ENCODE results near the gene CDK14. TPM values are rescaled to one million over a fixed set of nuclear protein-coding genes. Genes with fewer than 3 reads are reported as not detected.

Gene CDK14
- total RNA-seq, 1 donor: 41.0 TPM

DNA sequence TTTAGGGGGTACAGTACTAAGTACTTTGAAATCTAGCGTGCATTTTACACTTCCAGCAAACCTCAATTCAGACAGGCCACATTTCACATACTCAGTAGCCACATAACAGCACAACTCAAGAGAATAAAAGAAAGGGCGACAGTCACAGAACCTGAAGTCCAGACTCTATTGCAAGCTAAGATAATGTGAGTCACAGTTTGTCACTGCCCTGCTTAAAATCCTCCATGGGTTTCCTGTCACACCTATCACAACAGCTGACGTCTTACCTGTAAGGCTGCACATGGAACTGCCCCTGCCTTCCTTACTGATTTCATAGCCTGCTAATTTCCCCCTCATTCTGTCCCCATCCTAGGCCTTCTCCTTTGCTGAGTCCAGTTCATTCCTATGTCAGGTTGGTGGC, 16.1 kb upstream of the CDK14 start:
- TF ChIP-seq, protein P1, sequence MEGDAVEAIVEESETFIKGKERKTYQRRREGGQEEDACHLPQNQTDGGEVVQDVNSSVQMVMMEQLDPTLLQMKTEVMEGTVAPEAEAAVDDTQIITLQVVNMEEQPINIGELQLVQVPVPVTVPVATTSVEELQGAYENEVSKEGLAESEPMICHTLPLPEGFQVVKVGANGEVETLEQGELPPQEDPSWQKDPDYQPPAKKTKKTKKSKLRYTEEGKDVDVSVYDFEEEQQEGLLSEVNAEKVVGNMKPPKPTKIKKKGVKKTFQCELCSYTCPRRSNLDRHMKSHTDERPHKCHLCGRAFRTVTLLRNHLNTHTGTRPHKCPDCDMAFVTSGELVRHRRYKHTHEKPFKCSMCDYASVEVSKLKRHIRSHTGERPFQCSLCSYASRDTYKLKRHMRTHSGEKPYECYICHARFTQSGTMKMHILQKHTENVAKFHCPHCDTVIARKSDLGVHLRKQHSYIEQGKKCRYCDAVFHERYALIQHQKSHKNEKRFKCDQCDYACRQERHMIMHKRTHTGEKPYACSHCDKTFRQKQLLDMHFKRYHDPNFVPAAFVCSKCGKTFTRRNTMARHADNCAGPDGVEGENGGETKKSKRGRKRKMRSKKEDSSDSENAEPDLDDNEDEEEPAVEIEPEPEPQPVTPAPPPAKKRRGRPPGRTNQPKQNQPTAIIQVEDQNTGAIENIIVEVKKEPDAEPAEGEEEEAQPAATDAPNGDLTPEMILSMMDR (IDR thresholded peaks at IDR 0.05; ENCODE audit: insufficient read depth, low read depth, low read length): no peak
- no peak for DNase-seq (ENCODE audit: low read depth)
- H3K4me3 ChIP-seq (ENCODE audit: low read depth, low read length): no peak overlapping the region

DNA sequence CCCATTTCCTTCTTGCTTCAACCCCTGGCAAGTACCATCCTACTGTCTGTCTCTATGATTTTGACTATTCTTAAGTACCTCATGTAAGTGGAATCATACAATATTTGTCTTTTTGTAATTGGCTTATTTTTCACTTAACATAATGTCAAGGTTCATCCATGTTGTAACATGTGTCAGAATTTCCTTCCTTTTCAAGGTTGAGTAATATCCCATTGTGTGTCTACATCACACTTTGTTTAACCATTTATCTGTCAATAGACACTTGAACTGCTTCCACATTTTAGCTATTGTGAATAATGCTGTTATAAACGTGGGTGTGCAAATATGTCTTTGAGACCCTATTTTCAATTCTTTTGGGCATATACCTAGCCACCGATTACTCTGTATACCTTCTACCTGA, 14.0 kb upstream of the CDK14 start:
- TF ChIP-seq, protein P1 (IDR thresholded peaks at IDR 0.05; ENCODE audit: insufficient read depth, low read depth, low read length): no peak
- no peak overlapping the region for H3K4me3 ChIP-seq (ENCODE audit: low read depth, low read length)
- no peak for DNase-seq (ENCODE audit: low read depth)

DNA sequence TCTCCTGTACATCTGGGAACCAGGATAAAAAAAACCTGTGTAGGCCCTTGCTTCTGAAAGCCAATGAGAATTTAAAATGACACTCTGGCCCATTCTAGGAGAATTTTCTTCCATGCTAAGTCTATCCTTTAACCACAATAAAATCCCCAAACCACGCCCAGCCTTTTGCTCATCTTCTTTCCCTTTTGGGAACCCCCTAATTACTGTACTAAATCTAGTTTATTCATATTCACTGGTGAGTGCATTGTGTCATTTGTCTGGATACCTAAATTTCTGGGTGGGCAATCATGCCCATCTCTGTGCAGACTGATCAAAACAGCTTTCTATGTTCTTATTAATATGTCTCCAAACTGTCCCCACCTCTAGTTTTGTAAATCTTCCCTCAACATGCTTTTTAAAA, 11.7 kb upstream of the CDK14 start:
- no peak overlapping the region for H3K4me3 ChIP-seq (ENCODE audit: low read depth, low read length)
- no peak for DNase-seq (ENCODE audit: low read depth)
- TF ChIP-seq, protein P1 (IDR thresholded peaks at IDR 0.05; ENCODE audit: insufficient read depth, low read depth, low read length): no peak

DNA sequence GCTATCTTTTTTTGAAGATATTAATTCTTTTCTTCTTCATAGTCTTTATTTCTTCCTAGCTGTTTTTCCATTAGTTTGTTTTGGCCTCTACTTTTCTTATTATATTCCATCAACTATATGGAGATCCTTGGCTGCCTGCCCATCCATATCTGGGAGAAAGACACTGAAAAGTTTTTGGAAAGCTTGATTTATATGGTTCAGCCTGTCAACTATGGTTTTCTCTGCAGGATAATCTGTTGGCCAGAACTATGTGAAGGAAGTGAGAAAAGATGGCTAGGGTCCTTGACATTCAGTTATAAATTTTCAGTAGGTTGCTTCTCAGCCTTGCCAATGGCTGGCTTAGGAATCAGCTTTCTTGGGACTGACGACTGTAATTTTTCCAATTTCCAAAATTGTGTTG, 10.0 kb upstream of the CDK14 start:
- TF ChIP-seq, protein P1 (IDR thresholded peaks at IDR 0.05; ENCODE audit: insufficient read depth, low read depth, low read length): no peak
- no peak overlapping the region for H3K4me3 ChIP-seq (ENCODE audit: low read depth, low read length)
- DNase-seq (ENCODE audit: low read depth): no peak

DNA sequence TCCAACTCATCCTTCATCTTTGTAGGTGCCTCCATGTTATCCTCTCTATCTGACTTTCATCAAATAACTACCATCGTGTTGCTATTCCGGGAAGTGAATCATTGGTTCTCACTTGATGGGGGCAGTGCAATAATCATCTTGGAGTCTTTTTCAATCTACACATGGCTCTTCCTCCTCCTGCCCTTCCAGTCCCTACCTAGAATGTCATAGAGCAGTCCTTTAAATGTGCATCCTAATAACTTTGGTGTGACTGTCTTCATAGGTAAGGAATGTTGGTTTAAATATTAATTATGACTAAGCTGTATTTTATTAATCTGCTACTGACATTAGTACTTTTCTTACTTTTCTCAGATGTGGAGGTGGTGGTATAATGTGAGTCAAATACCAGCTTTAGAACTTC, 8.4 kb upstream of the CDK14 start:
- H3K4me3 ChIP-seq (ENCODE audit: low read depth, low read length): no peak overlapping the region
- no peak for DNase-seq (ENCODE audit: low read depth)
- TF ChIP-seq, protein P1 (IDR thresholded peaks at IDR 0.05; ENCODE audit: insufficient read depth, low read depth, low read length): no peak

DNA sequence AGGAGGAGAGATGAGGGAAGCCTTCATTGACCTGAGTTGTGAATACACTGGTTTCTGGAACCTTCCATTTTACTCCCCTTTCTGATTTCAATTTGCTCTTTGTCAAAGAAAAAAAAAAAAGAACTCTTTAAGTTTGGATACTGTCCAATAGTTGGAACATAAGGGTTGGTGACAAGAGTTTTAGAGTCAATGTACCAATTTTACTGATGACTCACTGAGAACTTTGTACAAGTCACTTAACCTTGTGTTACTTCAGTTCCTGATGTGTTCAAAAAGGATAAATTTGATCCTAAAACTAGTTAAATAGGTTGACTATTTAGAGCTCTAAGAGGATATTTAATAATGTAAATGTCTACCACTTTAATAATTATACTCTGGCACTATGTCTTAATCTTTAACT, 4.1 kb upstream of the CDK14 start:
- no peak for DNase-seq (ENCODE audit: low read depth)
- no peak overlapping the region for H3K4me3 ChIP-seq (ENCODE audit: low read depth, low read length)
- TF ChIP-seq, protein P1 (IDR thresholded peaks at IDR 0.05; ENCODE audit: insufficient read depth, low read depth, low read length): no peak

DNA sequence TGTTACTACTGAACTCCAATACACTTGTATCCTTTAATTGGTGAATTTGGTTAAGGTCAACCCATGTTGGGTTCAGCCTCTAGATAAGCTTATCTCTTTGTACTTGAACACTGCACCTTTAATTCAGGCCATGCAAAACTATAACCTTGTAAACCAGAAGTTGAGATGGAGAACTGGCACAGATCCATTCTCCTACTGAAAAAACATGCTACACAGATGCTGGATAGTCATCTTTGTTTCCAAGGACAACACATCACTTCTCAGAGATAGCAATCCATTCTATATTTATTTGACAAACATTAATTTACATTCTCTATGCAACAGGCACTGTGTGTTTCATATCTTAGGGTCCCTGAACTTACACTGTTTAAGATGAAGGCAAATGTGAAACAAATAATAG, 2.9 kb upstream of the CDK14 start:
- TF ChIP-seq, protein P1 (IDR thresholded peaks at IDR 0.05; ENCODE audit: insufficient read depth, low read depth, low read length): no peak
- no peak overlapping the region for H3K4me3 ChIP-seq (ENCODE audit: low read depth, low read length)
- DNase-seq (ENCODE audit: low read depth): no peak
